Prostate gland (tissue), 2 donors: ENCODE results near the gene PDCD7. TPM values are rescaled to one million over a fixed set of nuclear protein-coding genes. Genes with fewer than 3 reads are reported as not detected.
"Not testable (repeated sequence)": the region's sequence is repeated elsewhere in the genome, so short reads cannot be mapped to it uniquely, and the experiment has no call there.

Experiments used
- DNase-seq: peaks from one replicate; pipeline ENCODE4 v3.0.0-alpha.2; 2019; ENCODE audit warnings: low spot score
- H3K27ac ChIP-seq, 2 donors: fragments of 200-600 bp; sonication (generic); 2 replicates each; pipeline ENCODE4 v1.5.1; 2017 to 2019
- H3K27me3 ChIP-seq: fragments of 200-600 bp; sonication (generic); replicated peaks from 2 replicates; pipeline ENCODE4 v1.5.1; 2019; ENCODE audit not compliant: insufficient read depth
- H3K36me3 ChIP-seq, 2 donors: fragments of 200-600 bp; sonication (generic); 1 replicate in 1 of 2; 2 replicates in 1 of 2; pipeline versions ENCODE4 v1.5.1 to v1.8.1; 2017 to 2019
- H3K4me1 ChIP-seq: fragments of 200-600 bp; sonication (generic); replicated peaks from 2 replicates; pipeline ENCODE4 v1.5.1; 2019
- H3K4me3 ChIP-seq, 2 donors: fragments of 200-600 bp; sonication (generic); 2 replicates each; pipeline ENCODE4 v1.5.1; 2017 to 2019
- H3K9me3 ChIP-seq: fragments of 200-600 bp; sonication (generic); 2 replicates; pipeline ENCODE4 v1.5.1; 2017
- POLR2A ChIP-seq: fragments of 450-650 bp; IDR thresholded peaks from one replicate; pipeline ENCODE4 v1.6.1; 2016; ENCODE audit warnings: antibody characterized with exemption, mild to moderate bottlenecking
- POLR2AphosphoS5 ChIP-seq: sonication (generic); formaldehyde crosslinking; IDR thresholded peaks from one replicate; pipeline ENCODE4 v1.6.1; 2017; ENCODE audit warnings: antibody characterized with exemption
- WGBS: methylation state at CpG from one replicate; pipeline ENCODE4 v1.1.5; 2018; 5-methylcytosine and 5-hydroxymethylcytosine counted together
- intact Hi-C: fragments of 100-400 bp; cut with DNase I; formaldehyde crosslinking; loops from one replicate; pipeline ENCODE4 v1.14.2; 2022
- total RNA-seq, 2 donors: library from RNA; depleted of rRNA; stranded (reverse); fragments of >200 nt; gene quantifications; one replicate each; pipeline ENCODE4 v1.1.0, GENCODE V29; 2016
- TF ChIP-seq, protein P1 (sequence below), 4 experiments: fragments of 200-600 bp in 2 of 4; fragments of 450-650 bp in 2 of 4; sonication (generic) in 2 of 4; IDR thresholded peaks; 1 replicate in 3 of 4; 2 replicates in 1 of 4; pipeline ENCODE4 v1.5.1; 2016 to 2019; ENCODE audit warnings: antibody characterized with exemption in 4 of 4, mild to moderate bottlenecking in 2 of 4, moderate library complexity in 2 of 4

The PDCD7 gene
- total RNA-seq, 2 donors from 2014 or later, result 30.8 to 43.6 TPM

DNA sequence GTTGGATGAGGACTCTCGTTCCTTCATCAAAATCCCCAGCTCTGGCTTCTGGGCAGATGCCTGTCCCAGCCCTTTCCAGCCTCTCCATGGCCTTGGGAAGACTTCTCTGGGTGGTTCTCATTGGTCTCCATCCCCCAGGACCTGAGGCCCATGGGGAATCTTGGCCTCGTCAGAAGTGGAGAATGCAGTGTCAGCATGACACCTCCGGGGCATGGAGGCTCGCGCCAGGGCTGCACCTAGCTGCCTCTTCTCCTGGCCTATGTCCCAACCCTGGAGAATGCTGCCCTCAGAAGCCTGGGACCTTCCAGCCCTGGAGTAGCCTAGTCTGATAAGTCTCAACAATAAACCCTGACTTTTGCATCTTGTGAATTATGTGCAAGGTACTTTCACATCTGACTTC, 54.0 kb downstream of the PDCD7 start:
- Histone ChIP-seq H3K36me3 (no peaks in the 10 kb centered on the region), H3K27ac (no peak overlapping the region), H3K9me3 (no peaks in the 10 kb centered on the region), H3K4me1 (no peaks in the 10 kb centered on the region), H3K4me3 (no peak overlapping the region), H3K27me3 (no peaks in the 10 kb centered on the region)
- TF ChIP-seq POLR2A (no peak), POLR2AphosphoS5 (no peak)
- TF ChIP-seq, protein P1, sequence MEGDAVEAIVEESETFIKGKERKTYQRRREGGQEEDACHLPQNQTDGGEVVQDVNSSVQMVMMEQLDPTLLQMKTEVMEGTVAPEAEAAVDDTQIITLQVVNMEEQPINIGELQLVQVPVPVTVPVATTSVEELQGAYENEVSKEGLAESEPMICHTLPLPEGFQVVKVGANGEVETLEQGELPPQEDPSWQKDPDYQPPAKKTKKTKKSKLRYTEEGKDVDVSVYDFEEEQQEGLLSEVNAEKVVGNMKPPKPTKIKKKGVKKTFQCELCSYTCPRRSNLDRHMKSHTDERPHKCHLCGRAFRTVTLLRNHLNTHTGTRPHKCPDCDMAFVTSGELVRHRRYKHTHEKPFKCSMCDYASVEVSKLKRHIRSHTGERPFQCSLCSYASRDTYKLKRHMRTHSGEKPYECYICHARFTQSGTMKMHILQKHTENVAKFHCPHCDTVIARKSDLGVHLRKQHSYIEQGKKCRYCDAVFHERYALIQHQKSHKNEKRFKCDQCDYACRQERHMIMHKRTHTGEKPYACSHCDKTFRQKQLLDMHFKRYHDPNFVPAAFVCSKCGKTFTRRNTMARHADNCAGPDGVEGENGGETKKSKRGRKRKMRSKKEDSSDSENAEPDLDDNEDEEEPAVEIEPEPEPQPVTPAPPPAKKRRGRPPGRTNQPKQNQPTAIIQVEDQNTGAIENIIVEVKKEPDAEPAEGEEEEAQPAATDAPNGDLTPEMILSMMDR (IDR thresholded peaks at IDR 0.05), result no peak
- DNase-seq, result no peak
- whole genome bisulfite sequencing, result 86% methylated on average over 5 of the region's 5 CpGs
- intact Hi-C loops, result no loop called here

DNA sequence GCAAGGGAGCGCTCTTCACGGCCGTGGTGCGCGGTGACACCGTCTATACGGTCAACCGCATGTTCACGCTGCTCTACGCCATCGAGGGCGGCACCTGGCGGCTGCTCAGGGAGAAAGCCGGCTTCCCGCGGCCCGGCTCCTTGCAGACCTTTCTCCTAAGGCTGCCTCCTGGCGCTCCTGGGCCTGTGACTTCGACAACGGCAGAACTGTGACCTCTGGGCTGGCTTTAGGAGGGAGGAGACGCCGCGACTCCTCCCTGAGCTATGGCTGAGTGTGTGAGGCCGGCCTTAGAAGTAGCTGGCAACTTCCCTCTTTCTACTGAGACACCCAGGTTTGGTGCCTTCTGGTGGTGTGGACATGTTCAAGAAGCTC, 55.6 kb downstream of the PDCD7 start:
- no peak for DNase-seq
- H3K27ac ChIP-seq, result no peak overlapping the region
- H3K9me3 ChIP-seq, result no peaks in the 10 kb centered on the region
- WGBS, result 44% methylated on average over 22 of the region's 24 CpGs
- H3K36me3 ChIP-seq, result no peaks in the 10 kb centered on the region
- intact Hi-C loops, result no loop called here
- no peak overlapping the region for H3K4me3 ChIP-seq
- TF ChIP-seq, protein P1 (IDR thresholded peaks at IDR 0.05), result peak in 3 of 4 experiments; percentile 25 to 63 (median 46)
- no peak for TF ChIP-seq POLR2AphosphoS5
- H3K27me3 ChIP-seq, result no peaks in the 10 kb centered on the region
- H3K4me1 ChIP-seq, result no peaks in the 10 kb centered on the region

DNA sequence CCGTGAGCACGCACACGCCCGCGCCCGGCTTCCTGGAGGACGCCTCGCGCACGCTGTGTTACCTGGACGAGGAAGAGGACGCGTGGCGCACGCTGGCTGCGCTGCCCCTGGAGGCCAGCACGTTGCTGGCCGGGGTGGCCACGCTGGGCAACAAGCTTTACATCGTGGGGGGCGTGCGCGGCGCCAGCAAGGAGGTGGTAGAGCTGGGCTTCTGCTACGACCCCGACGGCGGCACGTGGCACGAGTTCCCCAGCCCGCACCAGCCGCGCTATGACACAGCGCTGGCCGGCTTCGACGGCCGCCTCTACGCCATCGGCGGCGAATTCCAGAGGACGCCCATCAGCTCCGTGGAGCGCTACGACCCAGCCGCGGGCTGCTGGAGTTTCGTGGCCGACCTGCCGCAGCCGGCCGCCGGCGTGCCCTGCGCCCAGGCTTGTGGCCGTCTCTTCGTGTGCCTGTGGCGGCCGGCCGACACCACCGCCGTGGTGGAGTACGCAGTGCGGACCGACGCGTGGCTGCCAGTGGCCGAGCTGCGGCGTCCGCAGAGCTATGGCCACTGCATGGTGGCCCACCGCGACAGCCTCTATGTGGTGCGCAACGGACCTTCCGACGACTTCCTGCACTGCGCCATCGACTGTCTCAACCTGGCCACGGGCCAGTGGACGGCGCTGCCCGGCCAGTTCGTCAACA, 56.2 kb downstream of the PDCD7 start:
- 65% methylated on average over 73 of the region's 85 CpGs for WGBS
- intact Hi-C loops, result no loop called here
- no peaks in the 10 kb centered on the region for H3K9me3 ChIP-seq
- TF ChIP-seq, protein P1 (IDR thresholded peaks at IDR 0.05), result no peak
- TF ChIP-seq POLR2A (no peak), POLR2AphosphoS5 (no peak)
- H3K4me3 ChIP-seq, result no peak overlapping the region
- no peaks in the 10 kb centered on the region for H3K4me1 ChIP-seq
- DNase-seq, result no peak
- no peaks in the 10 kb centered on the region for H3K36me3 ChIP-seq
- no peak overlapping the region for H3K27ac ChIP-seq
- H3K27me3 ChIP-seq, result no peaks in the 10 kb centered on the region

GRCh38 chr15:65076486-65077290, 56.9 kb downstream of the PDCD7 start, which contains the start of gene KBTBD13:
Gene KBTBD13, plus strand, starts transcription at chr15:65076746. Its CDS starts 70 bp downstream, at chr15:65076816.
- intact Hi-C loops, result no loop called here
- no peaks in the 10 kb centered on the region for H3K36me3 ChIP-seq
- no peaks in the 10 kb centered on the region for H3K27me3 ChIP-seq
- H3K4me1 ChIP-seq, result no peaks in the 10 kb centered on the region
- DNase-seq, result no peak
- no peak within 1 kb of the TSS for H3K27ac ChIP-seq
- WGBS, result 75% methylated on average over 65 of the region's 73 CpGs
- no peaks in the 10 kb centered on the region for H3K9me3 ChIP-seq
- no peak within 1 kb of the TSS for H3K4me3 ChIP-seq
- TF ChIP-seq, protein P1 (IDR thresholded peaks at IDR 0.05), result no peak
- no peak for TF ChIP-seq POLR2AphosphoS5
- TF ChIP-seq POLR2A, result no peak

DNA sequence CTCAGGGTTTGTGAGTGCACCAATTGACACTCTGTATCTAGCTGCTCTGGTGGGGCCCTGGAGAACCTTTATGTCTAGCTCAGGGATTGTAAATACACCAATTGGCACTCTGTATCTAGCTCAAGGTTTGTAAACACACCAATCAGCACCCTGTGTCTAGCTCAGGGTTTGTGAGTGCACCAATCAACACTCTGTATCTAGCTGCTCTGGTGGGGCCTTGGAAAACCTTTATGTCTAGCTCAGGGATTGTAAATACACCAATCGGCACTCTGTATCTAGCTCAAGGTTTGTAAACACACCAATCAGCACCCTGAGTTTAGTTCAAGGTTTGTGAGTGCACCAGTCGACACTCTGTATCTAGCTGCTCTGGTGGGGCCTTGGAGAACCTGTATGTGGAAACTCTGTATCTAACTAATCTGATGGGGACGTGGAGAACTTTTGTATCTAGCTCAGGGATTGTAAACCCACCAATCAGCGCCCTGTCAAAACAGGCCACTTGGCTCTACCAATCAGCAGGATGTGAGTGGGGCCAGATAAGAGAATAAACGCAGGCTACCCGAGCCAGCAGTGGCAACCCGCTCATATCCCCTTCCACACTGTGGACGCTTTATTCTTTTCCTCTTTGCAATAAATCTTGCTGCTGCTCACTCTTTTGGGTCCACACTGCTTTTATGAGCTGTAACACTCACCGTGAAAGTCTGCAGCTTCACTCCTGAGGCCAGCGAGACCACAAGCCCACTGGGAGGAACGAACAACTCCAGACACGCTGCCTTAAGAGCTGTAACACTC, 57.8 kb downstream of the PDCD7 start:
- DNase-seq, H3K36me3 ChIP-seq, intact Hi-C loops, H3K4me1 ChIP-seq, H3K27me3 ChIP-seq, H3K9me3 ChIP-seq, H3K4me3 ChIP-seq, H3K27ac ChIP-seq: not testable (repeated sequence)
- 41% methylated on average over 12 of the region's 12 CpGs for WGBS

DNA sequence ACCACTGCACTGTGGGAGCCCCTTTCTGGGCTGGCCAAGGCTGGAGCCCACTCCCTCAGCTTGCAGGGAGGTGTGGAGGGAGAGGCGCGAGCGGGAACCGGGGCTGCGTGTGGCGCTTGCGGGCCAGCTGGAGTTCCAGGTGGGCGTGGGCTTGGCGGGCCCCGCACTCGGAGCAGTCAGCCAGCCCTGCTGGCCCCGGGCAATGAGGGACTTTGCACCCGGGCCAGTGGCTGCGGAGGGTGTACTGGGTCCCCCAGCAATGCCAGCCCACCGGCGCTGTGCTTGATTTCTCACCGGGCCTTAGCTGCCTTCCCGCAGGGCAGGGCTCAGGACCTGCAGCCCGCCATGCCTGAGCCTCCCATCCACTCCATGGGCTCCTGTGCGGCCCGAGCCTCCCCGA, 58.7 kb downstream of the PDCD7 start:
- DNase-seq, H3K36me3 ChIP-seq, H3K9me3 ChIP-seq, H3K27me3 ChIP-seq, H3K27ac ChIP-seq, H3K4me1 ChIP-seq, intact Hi-C loops, H3K4me3 ChIP-seq: not testable (repeated sequence)
- 97% methylated on average over 21 of the region's 22 CpGs for WGBS
